ENCODE data around the gene DDI2. TPM values are rescaled to one million over a fixed set of nuclear protein-coding genes. Genes with fewer than 3 reads are reported as not detected.

DDI2 gene
- total RNA-seq, 3 donors from 2014 or later: 69.2 to 77.4 (median 71.0) TPM

DNA sequence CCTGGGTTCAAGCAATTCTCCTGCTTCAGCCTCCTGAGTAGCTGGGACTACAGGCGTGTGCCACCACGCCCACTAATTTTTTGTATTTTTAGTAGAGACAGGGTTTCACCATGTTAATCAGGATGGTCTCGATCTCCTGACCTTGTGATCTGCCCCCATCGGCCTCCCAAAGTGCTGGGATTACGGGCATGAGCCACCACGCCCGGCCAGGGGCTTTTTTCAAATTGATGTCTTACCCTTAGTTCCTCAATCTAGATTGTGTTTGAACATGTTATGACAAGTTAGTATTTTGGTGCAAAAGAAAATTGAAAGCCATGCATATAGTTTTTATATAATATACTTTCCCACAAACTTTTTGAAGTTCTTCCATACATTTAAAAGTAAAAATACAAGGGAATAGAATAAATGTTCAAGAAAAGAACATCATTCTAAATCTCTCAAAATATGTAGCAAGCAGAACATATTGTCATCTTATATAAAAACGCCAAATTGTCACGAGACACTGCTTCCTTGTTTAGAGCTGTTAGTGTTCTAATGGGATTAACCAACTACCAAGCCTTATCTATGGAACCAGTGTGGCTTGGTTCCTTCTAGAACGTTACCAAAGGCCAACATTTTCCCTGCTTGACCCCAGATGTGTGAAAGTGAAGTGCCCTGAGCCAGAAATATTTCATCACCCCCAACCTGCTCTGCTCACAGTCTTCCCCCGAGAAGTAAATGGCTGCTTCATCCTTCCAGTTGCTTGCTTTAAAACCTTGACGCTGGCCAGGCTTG is 57.3 kb downstream of the DDI2 start:
- no peaks in the 10 kb centered on the region for H3K27me3 ChIP-seq
- no peak for DNase-seq (ENCODE audit: low spot score in 2 of 2)
- TF ChIP-seq, protein P1, sequence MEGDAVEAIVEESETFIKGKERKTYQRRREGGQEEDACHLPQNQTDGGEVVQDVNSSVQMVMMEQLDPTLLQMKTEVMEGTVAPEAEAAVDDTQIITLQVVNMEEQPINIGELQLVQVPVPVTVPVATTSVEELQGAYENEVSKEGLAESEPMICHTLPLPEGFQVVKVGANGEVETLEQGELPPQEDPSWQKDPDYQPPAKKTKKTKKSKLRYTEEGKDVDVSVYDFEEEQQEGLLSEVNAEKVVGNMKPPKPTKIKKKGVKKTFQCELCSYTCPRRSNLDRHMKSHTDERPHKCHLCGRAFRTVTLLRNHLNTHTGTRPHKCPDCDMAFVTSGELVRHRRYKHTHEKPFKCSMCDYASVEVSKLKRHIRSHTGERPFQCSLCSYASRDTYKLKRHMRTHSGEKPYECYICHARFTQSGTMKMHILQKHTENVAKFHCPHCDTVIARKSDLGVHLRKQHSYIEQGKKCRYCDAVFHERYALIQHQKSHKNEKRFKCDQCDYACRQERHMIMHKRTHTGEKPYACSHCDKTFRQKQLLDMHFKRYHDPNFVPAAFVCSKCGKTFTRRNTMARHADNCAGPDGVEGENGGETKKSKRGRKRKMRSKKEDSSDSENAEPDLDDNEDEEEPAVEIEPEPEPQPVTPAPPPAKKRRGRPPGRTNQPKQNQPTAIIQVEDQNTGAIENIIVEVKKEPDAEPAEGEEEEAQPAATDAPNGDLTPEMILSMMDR (IDR thresholded peaks at IDR 0.05): no peak
- TF ChIP-seq POLR2AphosphoS5 (IDR thresholded peaks at IDR 0.05) (no peak), POLR2A (IDR thresholded peaks at IDR 0.05) (no peak)
- no peak overlapping the region for H3K4me3 ChIP-seq
- H3K9me3 ChIP-seq: no peaks in the 10 kb centered on the region
- H3K27ac ChIP-seq: no peak overlapping the region
- no peaks in the 10 kb centered on the region for H3K36me3 ChIP-seq
- intact Hi-C loops (cut with DNase I; ENCODE audit: low total_unique reads): no loop called here
- H3K4me1 ChIP-seq: no peaks in the 10 kb centered on the region

DNA sequence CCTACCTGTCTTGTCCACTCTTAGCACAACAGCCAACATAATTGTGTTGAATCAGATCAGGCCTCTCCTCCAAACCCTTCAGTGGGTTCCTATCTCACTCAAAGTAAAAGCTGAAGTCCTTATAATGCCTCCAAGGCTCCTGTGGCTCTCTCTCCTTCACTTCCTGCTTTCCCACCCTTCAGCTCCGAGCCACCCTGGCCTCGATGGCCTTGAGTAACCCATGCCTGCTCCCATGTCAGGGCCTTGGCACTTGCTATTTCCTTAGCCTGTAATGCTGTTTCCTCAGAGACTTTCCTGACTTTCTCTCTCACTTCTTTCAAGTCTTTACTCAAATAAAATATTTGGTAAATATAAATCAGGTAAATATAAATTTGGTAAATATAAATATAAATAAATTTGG is 58.8 kb downstream of the DDI2 start:
- DNase-seq (ENCODE audit: low spot score in 2 of 2): no peak
- H3K36me3 ChIP-seq: no peaks in the 10 kb centered on the region
- TF ChIP-seq POLR2AphosphoS5 (IDR thresholded peaks at IDR 0.05) (no peak), POLR2A (IDR thresholded peaks at IDR 0.05) (no peak)
- TF ChIP-seq, protein P1 (IDR thresholded peaks at IDR 0.05): no peak
- no peaks in the 10 kb centered on the region for H3K27me3 ChIP-seq
- no peak overlapping the region for H3K4me3 ChIP-seq
- intact Hi-C loops (cut with DNase I; ENCODE audit: low total_unique reads): no loop called here
- H3K27ac ChIP-seq: no peak overlapping the region
- H3K4me1 ChIP-seq: peaks cover 0 to 3% of the 10 kb centered on the region in 2 donors
- H3K9me3 ChIP-seq: no peaks in the 10 kb centered on the region

DNA sequence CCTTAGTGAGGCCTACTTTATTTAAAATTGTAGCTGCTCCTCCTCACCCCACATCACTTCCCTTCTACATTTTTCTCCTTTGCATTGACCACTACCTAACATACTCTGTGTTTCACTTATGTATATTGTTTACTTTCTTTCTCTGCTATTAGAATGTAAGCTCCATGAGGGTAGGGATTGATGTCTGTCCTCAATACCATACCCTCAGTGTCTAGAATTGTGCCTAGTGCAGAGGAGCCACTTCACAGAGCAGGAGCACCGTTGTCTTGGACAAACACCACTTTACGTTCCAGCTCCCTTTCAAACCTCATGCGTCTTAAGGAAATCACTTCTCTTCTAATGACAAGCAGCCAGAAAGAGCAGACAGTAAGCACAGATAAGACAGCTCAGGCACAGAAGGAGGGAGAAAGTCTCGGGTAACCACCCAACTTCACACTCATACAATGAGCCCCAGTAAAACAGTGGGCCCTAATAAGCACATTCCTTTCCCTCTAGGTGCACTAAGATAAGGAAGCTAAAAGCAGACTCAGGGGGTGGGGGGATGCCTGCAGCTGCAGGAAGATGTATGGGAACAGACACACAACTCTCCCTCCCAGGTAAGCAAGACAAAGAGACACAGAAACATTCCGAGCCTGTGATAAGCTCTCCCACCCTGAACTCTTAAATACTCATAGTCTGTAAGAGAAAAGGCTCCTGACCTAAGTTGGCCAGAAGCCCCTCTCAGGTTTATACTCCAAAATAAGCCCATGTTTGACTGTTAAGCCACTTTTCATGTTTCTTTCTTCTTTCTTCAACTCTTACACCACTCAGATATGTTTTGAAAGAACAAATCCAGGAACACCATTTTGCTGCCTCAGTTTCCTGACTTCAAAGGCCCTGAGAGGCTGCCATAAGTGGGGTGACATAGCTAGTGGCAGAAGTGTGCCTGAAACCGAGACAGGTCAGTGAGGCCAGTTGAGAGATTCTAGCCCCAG is 59.7 kb downstream of the DDI2 start:
- Histone ChIP-seq H3K9me3 (no peaks in the 10 kb centered on the region), H3K4me1 (peaks cover 0 to 3% of the 10 kb centered on the region in 2 donors), H3K4me3 (no peak overlapping the region), H3K27me3 (no peaks in the 10 kb centered on the region), H3K27ac (no peak overlapping the region), H3K36me3 (no peaks in the 10 kb centered on the region)
- no peak for TF ChIP-seq POLR2A (IDR thresholded peaks at IDR 0.05)
- TF ChIP-seq, protein P1 (IDR thresholded peaks at IDR 0.05): no peak
- TF ChIP-seq POLR2AphosphoS5 (IDR thresholded peaks at IDR 0.05): no peak
- DNase-seq (ENCODE audit: low spot score in 2 of 2): no peak
- intact Hi-C loops (cut with DNase I; ENCODE audit: low total_unique reads): no loop called here

DNA sequence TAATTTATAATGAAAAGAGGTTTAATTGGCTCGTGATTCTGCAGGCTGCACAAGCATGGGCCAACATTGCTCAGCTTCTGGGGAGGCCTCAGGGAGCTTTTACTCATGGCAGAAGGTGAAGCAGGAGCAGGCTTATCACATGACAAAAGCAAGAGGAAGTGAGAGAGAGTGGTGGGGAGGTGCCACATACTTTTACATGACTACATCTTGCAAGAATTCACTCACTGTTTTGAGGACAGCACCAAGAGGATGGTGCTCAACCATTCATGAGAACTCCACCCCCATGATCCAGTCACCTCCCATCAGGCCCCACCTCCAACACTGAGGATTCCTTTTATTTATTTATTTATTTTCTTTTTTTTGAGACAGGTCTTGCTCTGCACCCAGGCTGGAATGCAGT is 61.3 kb downstream of the DDI2 start:
- Histone ChIP-seq H3K36me3 (no peaks in the 10 kb centered on the region), H3K27me3 (no peaks in the 10 kb centered on the region), H3K27ac (no peak overlapping the region), H3K9me3 (no peaks in the 10 kb centered on the region), H3K4me3 (no peak overlapping the region), H3K4me1 (peaks cover 0 to 3% of the 10 kb centered on the region in 2 donors)
- DNase-seq (ENCODE audit: low spot score in 2 of 2): no peak
- intact Hi-C loops (cut with DNase I; ENCODE audit: low total_unique reads): no loop called here
- TF ChIP-seq POLR2AphosphoS5 (IDR thresholded peaks at IDR 0.05) (no peak), POLR2A (IDR thresholded peaks at IDR 0.05) (no peak)
- TF ChIP-seq, protein P1 (IDR thresholded peaks at IDR 0.05): no peak

Measured in breast epithelium (tissue), 4 donors.